Fibroblast of upper back skin (primary cell): ENCODE results near the gene C19orf73.
"Not testable (repeated sequence)": the region's sequence is repeated elsewhere in the genome, so short reads cannot be mapped to it uniquely, and the experiment has no call there.

ENCODE experiments used
- DNase-seq: peaks from one replicate; pipeline ENCODE4 v3.0.0-alpha.2; 2013

C19orf73 gene

GRCh38 chr19:49148784-49149651, 30.1 kb upstream of the C19orf73 start:
- DNase-seq: peak; percentile 95

DNA sequence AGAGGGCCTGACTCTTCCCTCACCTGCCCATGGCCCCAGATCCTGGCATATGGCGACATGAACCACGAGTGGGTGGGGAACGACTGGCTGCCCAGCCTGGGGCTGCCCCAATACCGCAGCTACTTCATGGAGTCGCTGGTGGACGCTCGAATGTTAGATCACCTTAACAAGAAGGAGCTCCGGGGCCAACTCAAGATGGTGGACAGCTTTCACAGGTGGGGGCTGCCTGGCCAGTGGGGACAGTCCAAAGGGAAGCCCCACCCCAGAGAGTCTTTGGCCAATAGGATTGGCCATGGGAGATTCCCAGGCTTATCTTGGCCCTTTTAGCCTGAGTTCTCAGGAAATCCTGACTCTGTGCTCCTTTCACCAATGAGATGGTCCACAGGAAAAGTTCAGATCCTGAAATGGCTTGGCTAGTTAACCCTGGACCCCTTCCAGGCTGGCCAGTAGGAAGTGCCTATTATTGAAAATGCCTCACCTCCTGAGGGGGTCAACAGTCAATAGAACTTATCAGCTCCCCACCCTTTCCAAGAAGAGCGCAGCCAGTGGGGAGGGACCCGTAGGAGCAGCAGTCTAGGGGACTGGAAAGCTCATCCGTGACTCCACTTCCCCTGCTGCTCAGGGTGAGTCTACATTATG, 29.2 kb upstream of the C19orf73 start:
- DNase-seq: no peak

- DNase-seq: peak; percentile 31
Observed at GRCh38 chr19:49146408-49146770, 27.4 kb upstream of the C19orf73 start.

DNA sequence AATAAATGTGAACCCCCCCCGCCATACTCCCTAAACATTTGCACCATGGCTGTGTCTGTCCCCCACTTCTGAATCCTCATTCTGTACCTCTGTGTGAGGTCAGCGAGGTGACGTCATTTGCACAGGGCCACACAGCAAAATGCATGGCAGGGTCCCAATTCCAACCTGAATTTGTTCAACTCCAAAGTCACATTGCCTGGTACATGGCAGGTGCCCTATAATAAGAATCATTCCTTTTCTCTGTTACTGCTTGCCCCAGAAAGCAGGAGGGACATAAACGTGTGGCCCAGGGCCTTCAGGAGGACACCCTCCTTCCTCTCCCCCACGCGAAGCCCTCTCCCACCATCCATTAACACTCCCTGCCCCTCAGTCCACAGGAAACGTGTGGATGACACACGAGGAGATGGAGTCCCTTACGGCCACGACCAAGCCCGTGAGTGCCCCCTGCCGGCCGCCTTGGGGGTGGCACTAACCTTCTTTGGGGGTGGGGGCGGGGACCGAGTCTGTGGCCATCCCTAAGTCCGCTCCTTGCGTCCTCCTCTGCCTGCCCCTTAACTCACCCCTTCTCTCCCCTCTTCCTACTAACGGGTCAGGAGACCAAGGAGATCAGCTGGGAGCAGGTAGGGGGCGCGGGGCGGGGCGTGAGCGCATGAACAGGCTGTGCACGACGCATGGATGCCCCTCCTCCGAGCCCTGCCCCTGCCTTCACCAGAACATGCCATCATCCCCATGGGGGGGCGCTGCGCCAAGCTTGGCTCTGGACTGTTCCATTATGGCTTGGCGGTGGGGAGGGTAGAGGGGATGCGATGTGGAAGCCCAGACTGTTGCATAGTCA, 26.8 kb upstream of the C19orf73 start:
- peak; percentile 73 for DNase-seq

DNA sequence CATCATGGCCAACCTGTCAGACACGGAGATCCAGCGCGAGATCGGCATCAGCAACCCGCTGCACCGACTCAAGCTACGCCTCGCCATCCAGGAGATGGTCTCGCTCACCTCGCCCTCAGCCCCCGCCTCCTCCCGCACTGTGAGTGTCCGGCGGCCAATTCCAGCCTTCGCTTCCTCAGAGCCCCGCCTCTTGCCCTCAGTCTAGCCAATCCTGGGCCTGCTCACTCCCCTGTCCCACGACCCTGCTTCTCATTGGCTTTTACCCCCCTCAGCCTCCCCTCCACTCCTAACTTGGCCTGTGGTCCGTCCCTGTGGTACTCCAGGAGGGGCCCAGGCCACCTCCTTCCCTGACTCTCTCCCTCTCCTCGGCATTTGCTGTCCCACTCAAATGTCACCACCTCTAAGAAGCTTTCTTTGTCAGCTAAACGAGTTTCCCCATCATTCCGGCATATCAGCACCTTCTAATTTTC, 24.0 kb upstream of the C19orf73 start:
- peak; percentile 93 for DNase-seq

GRCh38 chr19:49141352-49141751, 22.4 kb upstream of the C19orf73 start:
- no peak for DNase-seq

DNA sequence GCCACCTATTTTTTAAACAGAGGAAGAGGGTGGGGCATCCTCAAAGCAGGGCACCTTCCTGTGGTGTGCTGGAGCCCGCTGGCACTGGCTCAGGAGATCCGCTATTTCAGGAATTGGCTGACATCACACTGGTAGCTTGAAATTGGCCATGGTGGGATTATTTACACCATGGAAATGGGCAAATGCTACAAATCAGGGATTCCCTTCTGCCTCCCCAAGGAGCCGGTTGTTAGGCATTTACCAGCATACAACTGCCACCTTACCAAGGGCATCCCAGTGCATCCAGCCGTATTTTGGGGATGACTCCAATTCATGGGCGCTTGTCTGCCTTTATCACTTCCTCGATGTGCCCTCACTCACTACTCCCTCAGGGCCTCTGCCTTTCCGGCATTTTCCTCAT, 22.0 kb upstream of the C19orf73 start:
- DNase-seq: no peak

DNA sequence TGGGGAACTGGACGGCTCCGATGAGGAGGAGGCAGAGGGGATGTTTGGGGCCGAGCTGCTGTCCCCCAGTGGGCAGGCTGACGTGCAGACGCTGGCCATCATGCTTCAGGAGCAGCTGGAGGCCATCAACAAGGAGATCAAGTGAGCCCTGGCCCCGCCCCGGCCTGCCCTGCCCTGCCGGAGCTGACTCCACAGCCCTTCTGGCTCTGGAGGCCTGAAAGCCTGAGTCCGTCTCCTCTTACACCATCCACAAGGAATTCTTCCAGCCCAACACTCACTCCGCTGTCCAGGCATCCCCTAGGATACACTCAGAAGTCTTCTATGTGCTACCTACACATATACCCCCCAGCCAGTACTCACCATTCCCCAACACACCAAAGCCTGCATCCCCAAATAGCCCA, 17.8 kb upstream of the C19orf73 start:
- no peak for DNase-seq

GRCh38 chr19:49135686-49136085, 16.7 kb upstream of the C19orf73 start:
- DNase-seq: no peak

GRCh38 chr19:49133621-49134454, 14.9 kb upstream of the C19orf73 start:
- DNase-seq: peak; percentile 48

GRCh38 chr19:49132974-49133609, 14.1 kb upstream of the C19orf73 start:
- no peak for DNase-seq

DNA sequence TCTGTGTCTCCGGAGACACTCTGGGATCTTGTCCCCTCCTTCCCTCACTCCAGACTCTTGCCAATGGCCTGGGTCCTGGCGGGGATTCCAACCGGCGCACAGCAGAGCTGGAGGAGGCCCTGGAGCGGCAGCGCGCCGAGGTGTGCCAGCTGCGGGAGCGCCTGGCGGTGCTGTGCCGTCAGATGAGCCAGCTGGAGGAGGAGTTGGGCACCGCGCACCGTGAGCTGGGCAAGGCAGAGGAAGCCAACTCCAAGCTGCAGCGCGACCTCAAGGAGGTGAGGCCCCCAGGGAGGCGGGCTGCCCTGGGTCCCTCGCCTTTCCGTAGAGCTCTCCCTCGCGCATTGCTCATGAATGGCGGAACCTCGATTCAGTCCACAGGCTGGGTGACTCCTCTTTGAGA, 11.4 kb upstream of the C19orf73 start:
- no peak for DNase-seq

DNA sequence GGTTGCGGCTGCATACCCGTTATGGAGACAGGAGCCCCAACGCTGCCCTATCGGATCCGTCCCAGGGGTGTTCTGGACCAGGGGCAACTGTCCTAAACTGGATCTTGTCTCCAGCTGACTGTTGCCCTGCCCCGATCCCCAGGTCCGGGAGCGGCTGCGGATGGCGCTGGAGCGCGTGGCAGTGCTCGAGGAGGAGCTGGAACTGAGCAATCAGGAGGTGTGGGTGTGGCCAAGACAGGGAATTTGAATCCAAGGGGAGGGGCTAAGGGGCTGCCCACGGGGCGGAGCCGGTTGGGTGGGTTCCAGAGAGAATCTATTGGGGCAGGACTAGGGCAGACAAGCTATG, 10.3 kb upstream of the C19orf73 start:
- DNase-seq: no peak

- no peak for DNase-seq
Observed at GRCh38 chr19:49128545-49129237, 9.7 kb upstream of the C19orf73 start.

GRCh38 chr19:49127674-49128544, 9.0 kb upstream of the C19orf73 start:
- peak; percentile 96 for DNase-seq

GRCh38 chr19:49127225-49127624, 8.3 kb upstream of the C19orf73 start:
- not testable (repeated sequence) for DNase-seq

DNA sequence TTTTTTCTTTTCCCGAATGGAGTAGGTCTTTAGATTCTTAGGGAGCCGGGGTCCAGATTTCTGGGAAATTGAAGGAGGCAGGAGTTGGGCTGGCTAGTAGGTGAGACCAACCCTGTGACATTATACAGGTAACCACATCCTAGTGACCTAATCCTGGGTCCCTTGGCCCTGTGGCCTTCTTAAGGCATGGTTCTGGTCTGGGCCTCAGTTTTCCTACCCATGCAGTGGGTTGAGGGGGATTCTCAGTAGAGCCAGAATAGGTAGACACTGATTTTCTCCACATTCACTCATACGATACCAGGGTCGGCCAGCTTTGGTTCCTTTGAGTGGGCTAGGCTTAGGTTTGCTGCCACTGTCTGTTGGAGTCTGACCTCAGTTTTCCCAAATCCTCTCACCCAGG, 7.6 kb upstream of the C19orf73 start:
- no peak for DNase-seq

DNA sequence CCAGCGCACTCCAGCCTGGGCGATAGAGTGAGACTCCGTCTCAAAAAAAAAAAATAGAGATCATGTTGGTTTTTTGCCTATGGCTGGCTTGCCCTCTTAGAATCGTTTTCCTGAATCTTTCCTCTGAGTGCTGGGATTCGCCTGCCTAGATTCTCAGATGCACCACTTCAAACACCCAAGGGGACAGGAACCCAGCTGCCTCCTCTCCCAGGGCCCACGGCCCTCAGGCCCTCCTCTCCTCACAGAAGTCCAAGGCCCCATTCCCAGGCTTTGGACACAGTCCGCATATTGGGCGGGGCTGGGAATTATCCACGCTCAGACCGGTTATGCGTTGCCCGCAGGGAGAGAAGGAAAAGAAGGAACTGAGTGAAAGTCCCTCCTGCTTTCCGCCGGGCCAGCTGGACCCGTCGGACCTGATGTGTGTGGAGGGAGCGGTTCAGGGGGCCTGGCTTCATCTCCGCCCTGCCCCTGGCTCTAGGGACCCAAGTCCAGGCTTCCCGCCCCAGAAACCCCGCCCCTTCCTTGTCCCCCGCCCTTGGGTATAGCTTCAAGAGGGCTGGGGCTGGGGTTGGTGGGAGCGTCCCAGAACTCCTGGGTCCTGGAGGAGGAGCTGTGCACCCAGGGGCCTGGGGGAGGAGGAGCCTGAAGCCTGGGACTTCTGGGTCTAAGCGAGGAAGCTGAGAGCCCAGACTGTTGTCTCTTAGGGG, 6.2 kb upstream of the C19orf73 start:
- DNase-seq: no peak

GRCh38 chr19:49123285-49123684, 4.3 kb upstream of the C19orf73 start:
- not testable (repeated sequence) for DNase-seq

GRCh38 chr19:49121841-49122240, 2.9 kb upstream of the C19orf73 start:
- DNase-seq: not testable (repeated sequence)
